ENCODE data around the gene SYNE1. TPM values are rescaled to one million over a fixed set of nuclear protein-coding genes. Genes with fewer than 3 reads are reported as not detected.

The SYNE1 gene
- total and polyA plus RNA-seq, 2 of the 8 experiments (the other 6 are each of a cell fraction or from before 2014, with no cell fraction given): 2.8 to 5.5 TPM

GRCh38 chr6:152420696-152421095, 216.5 kb downstream of the SYNE1 start:
- no peaks in the 10 kb centered on the region for H3K36me3 ChIP-seq (ENCODE audit: control insufficient read depth in 2 of 4, insufficient read depth in 4 of 4, low read length in 3 of 4)
- no peak overlapping the region for H3K9ac ChIP-seq (replicated peaks in 1 of 4; ENCODE audit: extremely low read depth in 1 of 4, low read depth in 3 of 4, low read length in 3 of 4)
- 0 out of 4 replicates have a peak, but pooled peaks cover 0 to 2% of the 10 kb centered on the region in 2 experiments for H3K9me3 ChIP-seq (ENCODE audit: insufficient read depth in 2 of 2, low read depth in 1 of 2, low read length in 1 of 2)
- H3K4me2 ChIP-seq (ENCODE audit: insufficient read depth in 1 of 2, low read depth in 2 of 2, low read length in 2 of 2): no peak overlapping the region
- no peaks in the 10 kb centered on the region for H3K23me2 ChIP-seq (ENCODE audit: low read depth, low read length)
- no peaks in the 10 kb centered on the region for H3K79me1 ChIP-seq (ENCODE audit: low read depth, low read length)
- H4K5ac ChIP-seq (ENCODE audit: insufficient read length, low read depth, low read length): no peak overlapping the region
- H3K79me2 ChIP-seq (ENCODE audit: control insufficient read depth in 1 of 2, insufficient read depth in 2 of 2, low read length in 2 of 2): no peaks in the 10 kb centered on the region
- no peak overlapping the region for H3K27ac ChIP-seq (ENCODE audit: low read depth, low read length)
- no peak overlapping the region for H3K4me3 ChIP-seq (ENCODE audit: extremely low read depth in 1 of 4, insufficient read depth in 2 of 4, low read depth in 3 of 4, low read length in 4 of 4)
- no peak overlapping the region for H2BK120ac ChIP-seq (replicated peaks; ENCODE audit: low read depth, low read length)
- FAIRE-seq (no peak), DNase-seq (ENCODE audit: low read depth in 1 of 2, low spot score in 2 of 2) (no peak)
- H2BK5ac ChIP-seq (ENCODE audit: low read depth, low read length): no peak overlapping the region
- no peak overlapping the region for H4K91ac ChIP-seq (replicated peaks; ENCODE audit: insufficient read length, low read length)
- no peak overlapping the region for H2AFZ ChIP-seq (ENCODE audit: low read length)
- ChIA-PET POLR2A (ENCODE audit: partially characterized antibody) (no interaction called here), CTCF (ENCODE audit: partially characterized antibody) (no interaction called here)
- no peak overlapping the region for H4K8ac ChIP-seq (ENCODE audit: extremely low read depth, insufficient read depth, low read length)
- no peak overlapping the region for H3K56ac ChIP-seq (replicated peaks; ENCODE audit: insufficient read length, low read depth, low read length)
- no peak overlapping the region for H2BK15ac ChIP-seq (ENCODE audit: low read length)
- no peak overlapping the region for H2AK5ac ChIP-seq (ENCODE audit: low read depth, low read length)
- H3K18ac ChIP-seq (ENCODE audit: extremely low read depth, low read length): no peak overlapping the region
- H3K27me3 ChIP-seq (replicated peaks in 1 of 4; ENCODE audit: control insufficient read depth in 3 of 4, extremely low read depth in 1 of 4, insufficient read depth in 3 of 4, low read length in 3 of 4): no peaks in the 10 kb centered on the region
- no peak overlapping the region for H2BK20ac ChIP-seq (ENCODE audit: low read length)
- H3K14ac ChIP-seq (ENCODE audit: insufficient read length): no peak overlapping the region
- no peak overlapping the region for H3K4ac ChIP-seq (replicated peaks; ENCODE audit: insufficient read length, low read depth, low read length)
- no peaks in the 10 kb centered on the region for H3K4me1 ChIP-seq (replicated peaks in 1 of 4; ENCODE audit: control insufficient read depth in 3 of 4, insufficient read depth in 4 of 4, low read length in 3 of 4)
- no peak overlapping the region for H2BK12ac ChIP-seq (ENCODE audit: low read depth, low read length)
- no peak overlapping the region for H3K23ac ChIP-seq (ENCODE audit: insufficient read length)
- H4K20me1 ChIP-seq (replicated peaks in 1 of 2; ENCODE audit: control insufficient read depth in 1 of 2, insufficient read depth in 2 of 2, low read length in 2 of 2): no peaks in the 10 kb centered on the region
- TF ChIP-seq HDAC6 (IDR thresholded peaks at IDR 0.05; ENCODE audit: low read depth, low read length) (no peak), NRF1 (IDR thresholded peaks at IDR 0.05; ENCODE audit: low read depth, low read length) (no peak), ASH2L (IDR thresholded peaks at IDR 0.05; ENCODE audit: low read length) (no peak), EZH2 (IDR thresholded peaks at IDR 0.05; ENCODE audit: low read depth, low read length, severe bottlenecking) (no peak), GTF2F1 (IDR thresholded peaks at IDR 0.05; ENCODE audit: borderline replicate concordance, low read depth, low read length) (no peak), POLR2AphosphoS5 (IDR thresholded peaks at IDR 0.05; ENCODE audit: low read depth, low read length) (no peak), TAF7 (optimal IDR thresholded peaks at IDR 0.05; ENCODE audit: borderline replicate concordance, low read depth, low read length) (no peak), SAP30 (IDR thresholded peaks at IDR 0.05; ENCODE audit: insufficient read depth, insufficient replicate concordance, low read length) (no peak), BACH1 (IDR thresholded peaks at IDR 0.05; ENCODE audit: low read length) (no peak), JUN (IDR thresholded peaks at IDR 0.05; ENCODE audit: low read depth, low read length) (no peak), RNF2 (IDR thresholded peaks at IDR 0.05; ENCODE audit: borderline replicate concordance, low read depth, low read length, missing control alignments, poor library complexity, severe bottlenecking) (no peak), MAX (IDR thresholded peaks at IDR 0.05) (no peak), MAFK (IDR thresholded peaks at IDR 0.05; ENCODE audit: low read depth, low read length) (no peak), BRCA1 (IDR thresholded peaks at IDR 0.05; ENCODE audit: low read depth, low read length) (no peak)
- TF ChIP-seq, protein P1, sequence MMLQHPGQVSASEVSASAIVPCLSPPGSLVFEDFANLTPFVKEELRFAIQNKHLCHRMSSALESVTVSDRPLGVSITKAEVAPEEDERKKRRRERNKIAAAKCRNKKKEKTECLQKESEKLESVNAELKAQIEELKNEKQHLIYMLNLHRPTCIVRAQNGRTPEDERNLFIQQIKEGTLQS (IDR thresholded peaks at IDR 0.05; ENCODE audit: insufficient read depth, low read depth, low read length): no peak

Measured in H1 (cell line).